ENCODE data around the gene HOOK2. TPM values are rescaled to one million over a fixed set of nuclear protein-coding genes. Genes with fewer than 3 reads are reported as not detected.
A peak's percentile ranks its signal among the peaks of the same experiment; 100 is the strongest.

Gene HOOK2
- total RNA-seq, 1 donor from 2014 or later = 58.5 TPM

DNA sequence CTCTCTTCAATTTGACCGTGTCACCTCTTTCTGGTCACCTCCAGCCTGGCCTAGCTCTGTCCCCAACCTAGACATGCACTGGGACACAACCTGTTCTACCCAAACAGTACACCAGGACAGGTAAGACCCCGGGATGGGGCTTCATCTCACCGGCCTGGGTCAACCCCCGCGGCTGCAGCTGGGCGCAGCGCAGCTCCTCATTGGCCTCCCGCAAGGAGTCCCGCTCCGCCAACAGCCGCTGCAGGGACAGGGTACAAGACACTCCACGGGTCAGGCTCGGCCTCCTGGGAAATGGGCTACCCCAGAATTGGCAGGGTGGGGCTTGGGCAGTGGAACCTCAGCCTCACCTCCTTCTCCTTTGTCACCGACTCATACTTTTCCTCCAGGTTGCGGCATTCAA lies 7.7 kb downstream of the HOOK2 start:
- peaks cover 23 to 24% of the 10 kb centered on the region in 2 donors for H3K36me3 ChIP-seq
- intact Hi-C loops (cut with DNase I) = no loop called here

DNA sequence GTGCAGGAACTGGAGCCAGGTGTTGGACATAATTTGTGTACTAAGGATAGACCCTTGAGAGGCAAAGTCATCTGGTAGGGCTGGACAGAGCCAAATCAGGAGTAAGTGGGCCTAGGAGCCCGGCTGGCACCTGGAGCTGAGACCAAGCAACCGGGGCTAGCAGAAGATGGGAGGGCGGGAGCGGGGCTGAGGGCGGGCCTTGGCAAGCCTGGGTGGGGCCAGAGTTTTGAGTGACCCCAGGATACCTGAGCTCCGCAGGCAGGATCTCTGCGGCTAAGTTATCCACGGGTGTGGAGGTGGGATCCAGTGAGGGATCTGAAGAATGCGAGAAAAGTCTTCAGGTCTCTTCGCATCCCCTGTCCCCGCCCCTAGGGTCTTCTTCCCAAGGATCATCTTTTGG lies 8.2 kb downstream of the HOOK2 start:
- intact Hi-C loops (cut with DNase I) = no loop called here
- Histone ChIP-seq H3K27ac (no peak overlapping the region), H3K36me3 (peaks cover 24 to 25% of the 10 kb centered on the region in 2 donors)

More for the DNA sequence above, 7.7 kb downstream of the HOOK2 start:
- no peak overlapping the region for H3K4me3 ChIP-seq
- no peaks in the 10 kb centered on the region for H3K9me3 ChIP-seq
- no peak overlapping the region for H3K27ac ChIP-seq
- TF ChIP-seq, protein P1, sequence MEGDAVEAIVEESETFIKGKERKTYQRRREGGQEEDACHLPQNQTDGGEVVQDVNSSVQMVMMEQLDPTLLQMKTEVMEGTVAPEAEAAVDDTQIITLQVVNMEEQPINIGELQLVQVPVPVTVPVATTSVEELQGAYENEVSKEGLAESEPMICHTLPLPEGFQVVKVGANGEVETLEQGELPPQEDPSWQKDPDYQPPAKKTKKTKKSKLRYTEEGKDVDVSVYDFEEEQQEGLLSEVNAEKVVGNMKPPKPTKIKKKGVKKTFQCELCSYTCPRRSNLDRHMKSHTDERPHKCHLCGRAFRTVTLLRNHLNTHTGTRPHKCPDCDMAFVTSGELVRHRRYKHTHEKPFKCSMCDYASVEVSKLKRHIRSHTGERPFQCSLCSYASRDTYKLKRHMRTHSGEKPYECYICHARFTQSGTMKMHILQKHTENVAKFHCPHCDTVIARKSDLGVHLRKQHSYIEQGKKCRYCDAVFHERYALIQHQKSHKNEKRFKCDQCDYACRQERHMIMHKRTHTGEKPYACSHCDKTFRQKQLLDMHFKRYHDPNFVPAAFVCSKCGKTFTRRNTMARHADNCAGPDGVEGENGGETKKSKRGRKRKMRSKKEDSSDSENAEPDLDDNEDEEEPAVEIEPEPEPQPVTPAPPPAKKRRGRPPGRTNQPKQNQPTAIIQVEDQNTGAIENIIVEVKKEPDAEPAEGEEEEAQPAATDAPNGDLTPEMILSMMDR (IDR thresholded peaks at IDR 0.05) = no peak
- no peak for DNase-seq (ENCODE audit: low spot score in 2 of 2)
- H3K4me1 ChIP-seq = peaks cover 3 to 9% of the 10 kb centered on the region in 2 donors
- no peaks in the 10 kb centered on the region for H3K27me3 ChIP-seq

DNA sequence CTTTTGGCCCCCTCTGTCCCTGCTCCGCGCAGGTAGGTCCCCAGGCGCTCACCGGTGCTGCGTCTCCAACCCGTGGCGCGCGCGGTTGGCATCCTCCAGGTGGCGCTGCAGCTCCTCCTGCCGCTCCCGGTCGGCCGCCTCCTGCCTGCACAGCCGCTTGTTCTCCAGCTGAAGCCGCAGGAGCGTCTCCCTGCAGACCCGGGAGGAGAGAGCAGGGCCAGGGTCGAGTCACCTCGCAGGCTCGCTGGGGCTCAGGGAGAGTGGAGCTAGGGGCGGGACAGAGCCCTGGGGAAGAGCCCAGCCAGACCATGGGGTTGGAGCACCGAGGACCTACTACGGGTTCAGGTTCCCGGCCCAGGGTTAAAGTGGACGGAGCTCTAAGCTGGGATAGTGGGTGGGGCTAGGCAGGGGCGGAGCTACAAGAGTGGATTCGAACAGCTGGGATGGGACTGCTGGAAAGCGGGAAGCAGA lies 9.3 kb downstream of the HOOK2 start:
- H3K9me3 ChIP-seq = no peaks in the 10 kb centered on the region
- TF ChIP-seq, protein P1 (IDR thresholded peaks at IDR 0.05) = peak; percentile 90 to 98 (median 94)
- H3K36me3 ChIP-seq = peaks cover 24 to 25% of the 10 kb centered on the region in 2 donors
- intact Hi-C loops (cut with DNase I) = loop anchor here (1.0 kb wide), 1 partner anchor 81 kb away; no protein-coding TSS in a partner anchor
- peak overlapping the region; percentile 46 to 68 for H3K4me3 ChIP-seq
- peak overlapping the region; percentile 46 to 58 for H3K27ac ChIP-seq
- no peaks in the 10 kb centered on the region for H3K27me3 ChIP-seq
- peak in 1 of 2 donors; percentile 91 for DNase-seq (ENCODE audit: low spot score in 2 of 2)
- H3K4me1 ChIP-seq = peaks cover 0 to 3% of the 10 kb centered on the region in 2 donors

More for the DNA sequence above, 8.2 kb downstream of the HOOK2 start:
- no peaks in the 10 kb centered on the region for H3K9me3 ChIP-seq
- peaks cover 0 to 5% of the 10 kb centered on the region in 2 donors for H3K4me1 ChIP-seq
- H3K27me3 ChIP-seq = no peaks in the 10 kb centered on the region
- TF ChIP-seq, protein P1 (IDR thresholded peaks at IDR 0.05) = no peak
- no peak overlapping the region for H3K4me3 ChIP-seq
- no peak for DNase-seq (ENCODE audit: low spot score in 2 of 2)

DNA sequence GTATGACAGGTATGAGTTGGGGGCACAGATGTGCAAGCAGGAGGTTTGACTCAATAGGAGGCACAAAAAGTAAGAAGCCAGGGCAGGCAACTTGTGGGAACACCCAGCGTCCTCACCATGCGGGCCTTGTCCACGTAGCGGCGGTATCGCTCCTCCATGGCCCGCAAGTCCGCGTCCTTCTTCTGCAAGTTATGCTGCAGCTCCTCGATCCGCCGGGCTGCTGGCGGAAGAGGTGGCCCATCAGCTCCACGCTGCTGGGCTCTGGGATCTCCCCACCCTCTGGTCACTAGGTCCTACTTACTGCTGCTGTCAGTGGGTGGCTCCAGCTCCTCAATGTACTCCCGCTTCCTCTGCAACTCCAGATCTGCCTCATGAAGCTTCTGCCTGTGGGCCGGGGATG lies 10.7 kb downstream of the HOOK2 start:
- peaks cover 0 to 3% of the 10 kb centered on the region in 2 donors for H3K4me1 ChIP-seq
- no peaks in the 10 kb centered on the region for H3K27me3 ChIP-seq
- intact Hi-C loops (cut with DNase I) = no loop called here
- DNase-seq (ENCODE audit: low spot score in 2 of 2) = no peak
- H3K4me3 ChIP-seq = no peak overlapping the region
- no peak overlapping the region for H3K27ac ChIP-seq
- TF ChIP-seq, protein P1 (IDR thresholded peaks at IDR 0.05) = no peak
- peaks cover 23 to 25% of the 10 kb centered on the region in 2 donors for H3K36me3 ChIP-seq
- H3K9me3 ChIP-seq = no peaks in the 10 kb centered on the region

DNA sequence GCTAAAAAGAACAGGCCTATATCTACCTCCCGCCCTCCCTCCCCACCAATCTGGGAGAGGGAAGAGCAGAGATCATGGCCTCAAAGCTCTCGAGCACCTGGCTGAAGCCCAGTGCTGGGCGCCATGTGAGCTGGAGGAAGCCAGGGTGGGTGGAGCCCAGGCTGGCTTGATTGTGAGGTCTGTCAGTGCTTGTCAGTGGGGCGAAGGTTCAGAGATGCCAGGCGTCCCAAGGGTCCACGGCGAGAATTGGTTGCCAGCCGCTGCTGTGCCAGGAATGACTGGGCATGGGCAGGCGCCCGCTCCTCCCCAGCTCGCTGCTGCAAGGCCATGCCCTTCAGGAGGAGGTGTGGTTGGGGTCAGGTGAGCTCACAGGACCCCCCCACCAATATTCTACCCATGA lies 12.3 kb downstream of the HOOK2 start:
- Histone ChIP-seq H3K27ac (no peak overlapping the region), H3K9me3 (no peaks in the 10 kb centered on the region), H3K27me3 (no peaks in the 10 kb centered on the region), H3K4me1 (peaks cover 0 to 3% of the 10 kb centered on the region in 2 donors), H3K36me3 (peaks cover 17 to 25% of the 10 kb centered on the region in 2 donors), H3K4me3 (no peak overlapping the region)
- DNase-seq (ENCODE audit: low spot score in 2 of 2) = no peak
- intact Hi-C loops (cut with DNase I) = no loop called here
- TF ChIP-seq, protein P1 (IDR thresholded peaks at IDR 0.05) = no peak

Measured in ascending aorta (tissue), 2 donors.